Activated CD4-positive, alpha-beta T cell treated with anti-CD3 and anti-CD28 coated beads, Interleukin-2, amount 50 U/mL, for 48 hours (primary cell): ENCODE results near the gene HBE1.
"Not testable (repeated sequence)": the region's sequence is repeated elsewhere in the genome, so short reads cannot be mapped to it uniquely, and the experiment has no call there.

Source experiments
- DNase-seq, 2 experiments: peaks; one replicate each; pipeline ENCODE4 v3.0.0-alpha.2; 2020

Gene HBE1

DNA sequence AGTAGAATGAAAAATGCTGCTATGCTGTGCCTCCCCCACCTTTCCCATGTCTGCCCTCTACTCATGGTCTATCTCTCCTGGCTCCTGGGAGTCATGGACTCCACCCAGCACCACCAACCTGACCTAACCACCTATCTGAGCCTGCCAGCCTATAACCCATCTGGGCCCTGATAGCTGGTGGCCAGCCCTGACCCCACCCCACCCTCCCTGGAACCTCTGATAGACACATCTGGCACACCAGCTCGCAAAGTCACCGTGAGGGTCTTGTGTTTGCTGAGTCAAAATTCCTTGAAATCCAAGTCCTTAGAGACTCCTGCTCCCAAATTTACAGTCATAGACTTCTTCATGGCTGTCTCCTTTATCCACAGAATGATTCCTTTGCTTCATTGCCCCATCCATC is 14.9 kb upstream of the HBE1 start:
- no peak for DNase-seq

GRCh38 chr11:5283882-5284281 is 14.1 kb upstream of the HBE1 start:
- no peak for DNase-seq

GRCh38 chr11:5283086-5283485 is 13.3 kb upstream of the HBE1 start:
- DNase-seq, result no peak

DNA sequence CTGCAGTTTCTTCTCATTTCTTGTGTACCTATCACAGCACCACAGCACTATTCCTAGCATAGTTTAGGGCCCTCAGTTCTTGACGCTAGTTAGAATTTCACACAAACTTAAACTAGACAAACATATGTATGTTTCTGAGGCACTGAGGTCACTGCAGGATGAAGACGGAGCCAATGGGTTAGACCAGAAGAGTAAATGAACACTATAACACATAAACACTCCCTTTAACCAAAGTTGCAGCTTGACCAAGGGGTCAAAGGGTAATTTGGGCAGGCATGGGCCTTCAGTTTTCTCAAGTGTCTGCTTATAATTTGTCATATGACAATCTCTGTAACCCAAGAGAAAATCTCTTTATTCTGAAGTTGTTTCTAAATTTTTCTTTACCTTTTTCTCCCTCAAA is 12.9 kb upstream of the HBE1 start:
- DNase-seq, result no peak

GRCh38 chr11:5281596-5281995 is 11.9 kb upstream of the HBE1 start:
- no peak for DNase-seq

- peak; percentile 2 to 13 for DNase-seq
These were observed 10.9 kb upstream of the HBE1 start for GRCh38 chr11:5280582-5281102.

DNA sequence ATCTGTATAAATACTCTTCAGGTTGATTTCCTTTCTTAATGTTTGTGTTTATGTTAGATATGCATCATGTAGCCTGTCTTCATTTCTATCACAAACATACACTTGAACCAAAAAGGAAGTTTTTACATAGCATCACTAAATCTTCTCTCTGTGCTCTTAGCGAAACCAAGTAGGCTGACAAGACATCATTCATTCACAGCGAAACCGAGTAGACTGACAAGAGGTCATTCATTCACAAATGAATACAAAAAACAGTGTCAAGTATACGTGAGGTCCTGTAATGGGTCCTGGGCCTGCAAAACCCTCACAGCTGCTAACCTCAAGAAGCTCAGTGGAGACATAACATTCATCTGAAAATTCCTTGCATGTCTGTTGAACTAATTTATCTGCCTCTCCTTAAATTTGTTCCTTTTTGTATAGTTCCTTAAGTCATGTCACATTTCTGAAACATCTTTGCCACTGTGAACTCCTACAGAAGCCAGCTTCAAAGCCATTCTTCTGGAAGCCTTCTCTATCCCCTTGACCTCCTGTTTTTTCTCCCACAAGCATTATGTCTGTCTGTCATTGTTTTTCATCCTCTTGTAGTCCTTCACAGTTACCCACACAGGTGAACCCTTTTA is 9.8 kb upstream of the HBE1 start:
- DNase-seq, result no peak

DNA sequence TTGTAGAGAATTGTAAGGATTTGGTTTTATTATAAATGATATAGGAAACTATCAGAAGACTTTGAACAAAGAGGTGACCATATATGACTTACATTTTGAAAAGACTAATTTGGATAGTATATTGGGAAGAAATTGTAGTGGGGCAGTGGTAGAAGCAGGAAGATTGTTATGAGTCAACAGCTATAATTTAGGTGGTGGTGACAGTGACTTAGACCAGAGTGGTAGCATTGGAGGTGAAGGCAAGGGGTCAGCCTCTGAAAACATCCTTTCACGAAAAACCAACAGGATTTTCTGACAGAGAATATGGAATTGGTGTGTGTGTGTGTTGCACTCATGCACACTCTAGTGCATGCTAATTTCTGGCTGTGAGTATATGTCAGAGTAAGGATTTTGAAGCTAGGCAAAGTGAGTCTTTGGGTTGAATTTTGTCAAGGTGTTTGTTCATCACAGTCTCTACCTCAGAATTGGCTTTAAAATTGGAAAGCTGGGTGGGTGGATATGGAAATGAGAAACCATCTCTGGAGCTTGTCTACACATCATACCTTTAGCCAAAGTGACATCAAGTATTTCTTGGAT is 8.2 kb upstream of the HBE1 start:
- no peak for DNase-seq

- no peak for DNase-seq
These were observed 7.0 kb upstream of the HBE1 start for GRCh38 chr11:5276697-5277096.

GRCh38 chr11:5275369-5276110 is 5.8 kb upstream of the HBE1 start:
- no peak for DNase-seq

DNA sequence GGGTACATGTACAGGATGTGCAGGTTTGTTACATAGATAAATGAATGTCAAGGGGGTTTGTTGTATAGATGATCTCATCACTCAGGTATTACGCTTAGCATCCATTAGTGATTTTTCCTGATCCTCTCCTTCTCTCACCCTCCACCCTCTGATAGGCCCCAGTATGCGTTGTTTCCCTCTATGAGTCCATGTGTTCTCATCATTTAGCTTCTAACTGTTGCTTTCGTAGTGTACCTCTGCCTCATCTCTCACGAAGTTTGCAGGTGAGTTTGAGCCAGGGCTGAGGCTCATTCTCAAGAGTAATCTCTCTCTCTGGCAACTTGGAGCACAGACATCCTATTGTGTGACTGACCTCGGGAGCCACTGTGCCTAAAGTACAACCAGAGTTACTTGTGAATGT is 4.7 kb upstream of the HBE1 start:
- DNase-seq, result no peak

DNA sequence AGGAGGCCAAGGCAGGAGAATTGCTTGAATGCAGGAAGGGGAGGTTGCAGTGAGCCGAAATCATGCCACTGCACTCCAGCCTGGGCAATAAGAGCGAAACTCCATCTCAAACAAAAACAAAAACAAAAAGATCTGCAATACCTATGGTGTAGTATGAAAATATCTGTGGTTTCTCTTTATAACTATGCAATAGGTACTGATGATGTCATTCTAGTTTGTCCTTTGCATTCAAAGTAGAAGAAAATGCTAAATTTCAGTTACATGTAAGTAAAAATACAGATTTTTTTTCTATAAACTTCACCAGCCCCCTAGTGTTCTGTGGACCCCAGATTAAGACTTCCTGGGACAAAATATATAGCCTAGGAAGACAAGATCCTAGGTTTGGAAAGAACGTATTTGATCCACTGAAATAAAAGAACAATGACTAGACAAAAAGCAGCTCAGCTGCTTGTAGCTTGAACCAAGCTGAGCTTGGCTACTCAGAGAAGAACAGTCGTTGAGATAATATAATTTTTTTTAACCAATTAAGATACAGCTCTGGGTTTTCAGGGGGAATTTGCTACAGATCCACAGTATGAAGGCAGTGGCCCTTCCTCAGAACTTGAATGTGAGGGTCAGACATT is 2.8 kb upstream of the HBE1 start:
- no peak for DNase-seq

DNA sequence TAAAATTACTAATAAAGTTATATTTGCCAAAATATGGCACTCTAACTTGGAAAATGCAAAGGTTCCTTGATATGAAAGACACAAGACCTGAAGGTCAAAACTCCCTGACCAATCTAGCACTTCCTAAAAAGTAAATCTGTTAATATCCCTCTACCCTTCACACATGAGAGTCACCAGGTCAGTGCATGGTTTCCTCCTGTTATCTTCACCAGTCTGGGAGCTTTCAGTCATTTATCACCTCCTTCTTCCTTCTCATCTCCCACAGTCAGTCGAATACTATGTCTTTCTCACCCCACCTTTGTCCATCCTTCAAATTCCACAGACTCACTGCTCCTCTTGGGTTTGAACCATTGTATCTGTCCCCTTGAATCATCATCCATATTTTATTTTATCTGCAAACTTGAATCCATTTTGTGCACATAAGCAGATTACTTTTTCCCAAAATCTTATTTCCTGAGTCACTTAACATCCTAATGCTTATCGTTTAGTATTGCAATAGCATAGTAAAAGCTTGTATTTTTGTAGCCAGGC is 2.6 kb downstream of the HBE1 start:
- DNase-seq, result no peak

- DNase-seq, result no peak
These were observed 3.1 kb downstream of the HBE1 start for GRCh38 chr11:5266609-5267008.

GRCh38 chr11:5265832-5266231 is 3.9 kb downstream of the HBE1 start:
- DNase-seq, result no peak

- no peak for DNase-seq
These were observed 11.0 kb downstream of the HBE1 start for GRCh38 chr11:5258543-5259262.

DNA sequence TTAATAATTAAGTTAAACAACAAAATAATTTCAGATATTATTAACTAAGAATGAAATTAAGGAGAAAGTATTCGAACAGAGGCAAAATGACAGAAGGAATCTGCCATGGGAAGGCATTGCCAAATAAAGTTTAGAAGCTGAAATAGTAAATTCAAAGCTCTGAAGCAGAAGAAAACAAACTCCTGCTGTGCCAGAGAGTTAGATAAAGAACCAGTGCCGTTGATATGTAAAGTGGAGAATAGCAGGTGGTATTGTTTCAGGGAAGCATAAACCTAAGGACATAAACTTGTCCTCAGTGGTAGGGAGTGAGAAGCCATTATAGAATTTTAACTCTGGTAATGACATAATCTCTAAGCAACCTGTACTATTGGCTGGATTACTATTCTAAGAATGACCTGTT is 12.4 kb downstream of the HBE1 start:
- no peak for DNase-seq

GRCh38 chr11:5254646-5255413 is 14.9 kb downstream of the HBE1 start, which contains the start of gene HBG2:
Gene HBG2, minus strand, starts transcription at chr11:5254781. Its CDS starts 53 bp downstream, at chr11:5254728.
- not testable (repeated sequence) for DNase-seq

DNA sequence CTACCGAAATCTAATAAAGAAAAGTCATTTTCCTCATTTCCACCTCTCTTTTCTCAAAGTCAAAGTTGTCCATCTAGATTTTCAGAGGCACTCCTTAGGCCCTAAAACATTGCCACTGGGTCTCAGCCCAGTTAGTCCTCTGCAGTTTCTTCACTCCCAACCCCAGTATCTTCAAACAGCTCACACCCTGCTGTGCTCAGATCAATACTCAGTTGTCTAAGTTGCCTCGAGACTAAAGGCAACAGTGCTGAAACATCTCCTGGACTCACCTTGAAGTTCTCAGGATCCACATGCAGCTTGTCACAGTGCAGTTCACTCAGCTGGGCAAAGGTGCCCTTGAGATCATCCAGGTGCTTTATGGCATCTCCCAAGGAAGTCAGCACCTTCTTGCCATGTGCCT is 15.7 kb downstream of the HBE1 start:
- DNase-seq, result not testable (repeated sequence)

GRCh38 chr11:5253440-5253839 is 16.3 kb downstream of the HBE1 start:
- DNase-seq, result not testable (repeated sequence)

- DNase-seq, result no peak
These were observed 16.9 kb downstream of the HBE1 start for GRCh38 chr11:5252919-5253265.
